HG02759 (cell line): ENCODE measurements around the gene NSG2.

ENCODE experiments used
- ATAC-seq: cut with Tn5 transposase; IDR thresholded peaks from one replicate; pipeline ENCODE4 v1.9.1; 2021; ENCODE audit warnings: mild to moderate bottlenecking, moderate library complexity; ENCODE audit not compliant: unreplicated experiment

Gene NSG2

GRCh38 chr5:174058433-174059122 is 13.1 kb downstream of the NSG2 start:
- no peak for ATAC-seq

GRCh38 chr5:174059247-174059646 is 13.7 kb downstream of the NSG2 start:
- no peak for ATAC-seq

- ATAC-seq, result no peak
Measured at GRCh38 chr5:174063082-174063756, 17.7 kb downstream of the NSG2 start.

GRCh38 chr5:174064171-174064570 is 18.7 kb downstream of the NSG2 start:
- no peak for ATAC-seq

GRCh38 chr5:174065528-174066197 is 20.2 kb downstream of the NSG2 start:
- no peak for ATAC-seq

- ATAC-seq, result no peak
Measured at GRCh38 chr5:174067499-174067898, 22.0 kb downstream of the NSG2 start.

- no peak for ATAC-seq
Measured at GRCh38 chr5:174071484-174071883, 26.0 kb downstream of the NSG2 start.

- ATAC-seq, result no peak
Measured at GRCh38 chr5:174073122-174073660, 27.7 kb downstream of the NSG2 start.

GRCh38 chr5:174074369-174074768 is 28.9 kb downstream of the NSG2 start:
- ATAC-seq, result no peak

- ATAC-seq, result no peak
Measured at GRCh38 chr5:174078416-174078815, 32.9 kb downstream of the NSG2 start.

GRCh38 chr5:174082286-174082685 is 36.8 kb downstream of the NSG2 start:
- no peak for ATAC-seq

GRCh38 chr5:174083056-174083827 is 37.7 kb downstream of the NSG2 start:
- no peak for ATAC-seq

GRCh38 chr5:174084691-174085154 is 39.2 kb downstream of the NSG2 start:
- ATAC-seq, result no peak

GRCh38 chr5:174086751-174087150 is 41.2 kb downstream of the NSG2 start:
- ATAC-seq, result no peak

- ATAC-seq, result no peak
Measured at GRCh38 chr5:174087783-174088182, 42.3 kb downstream of the NSG2 start.

- no peak for ATAC-seq
Measured at GRCh38 chr5:174090129-174090528, 44.6 kb downstream of the NSG2 start.

- no peak for ATAC-seq
Measured at GRCh38 chr5:174093123-174093522, 47.6 kb downstream of the NSG2 start.

GRCh38 chr5:174094857-174095606 is 49.5 kb downstream of the NSG2 start:
- no peak for ATAC-seq

GRCh38 chr5:174096619-174097018 is 51.1 kb downstream of the NSG2 start:
- no peak for ATAC-seq

- no peak for ATAC-seq
Measured at GRCh38 chr5:174097486-174098185, 52.1 kb downstream of the NSG2 start.
